Mucosa of descending colon (tissue), 3 donors: ENCODE measurements around the gene INPP4A. TPM values are rescaled to one million over a fixed set of nuclear protein-coding genes. Genes with fewer than 3 reads are reported as not detected.

Source experiments
- ATAC-seq: fragments of 200-7000 bp; cut with Tn5 transposase; one replicate; pipeline ENCODE4 v1.9.1; 2020; ENCODE audit warnings: mild to moderate bottlenecking, moderate library complexity
- DNase-seq, 3 donors: peaks; one replicate each; pipeline ENCODE4 v3.0.0-alpha.2; 2020
- H3K36me3 ChIP-seq: fragments of 200-600 bp; one replicate; pipeline ENCODE4 v1.8.0; 2021; ENCODE audit warnings: low read depth, mild to moderate bottlenecking
- H3K4me1 ChIP-seq: fragments of 200-600 bp; one replicate; pipeline ENCODE4 v1.8.0; 2021; ENCODE audit warnings: low read depth, mild to moderate bottlenecking
- H3K4me3 ChIP-seq: fragments of 200-600 bp; one replicate; pipeline ENCODE4 v1.8.0; 2021; ENCODE audit warnings: mild to moderate bottlenecking
- H3K9me3 ChIP-seq: fragments of 200-600 bp; one replicate; pipeline ENCODE4 v1.8.0; 2021; ENCODE audit warnings: mild to moderate bottlenecking
- intact Hi-C, 2 donors: fragments of 100-400 bp; cut with DNase I in 1 of 2; cut with micrococcal nuclease in 1 of 2; formaldehyde crosslinking; loops; one replicate each; pipeline versions ENCODE4 v1.11.0 to v1.11.1; 2022; cut with DNase I, micrococcal nuclease
- total RNA-seq, 3 donors: library from RNA; stranded (reverse); fragmentation: NEBNext Ultra II Directional in 2 of 3; extraction: Animal tissue kit (Norgen Biotek cat#: 25700) in 2 of 3; gene quantifications; one replicate each; pipeline versions ENCODE4 v1.2.1 to v1.2.4, GENCODE V29; 2021 to 2023
- TF ChIP-seq, protein P1 (sequence below): fragments of 200-600 bp; IDR thresholded peaks from one replicate; pipeline ENCODE4 v1.8.0; 2022; ENCODE audit warnings: antibody characterized with exemption, mild to moderate bottlenecking
- donor health status: DM: no; HTN: no; CAD: no; lungs with moderate emphysema.
- donor health status: DM: no; HTN: no; CAD: no.
- donor health status: DM: no; HTN: yes; CAD: no.

INPP4A gene
- total RNA-seq, 3 donors from 2014 or later = 18.2 to 39.8 (median 19.1) TPM

DNA sequence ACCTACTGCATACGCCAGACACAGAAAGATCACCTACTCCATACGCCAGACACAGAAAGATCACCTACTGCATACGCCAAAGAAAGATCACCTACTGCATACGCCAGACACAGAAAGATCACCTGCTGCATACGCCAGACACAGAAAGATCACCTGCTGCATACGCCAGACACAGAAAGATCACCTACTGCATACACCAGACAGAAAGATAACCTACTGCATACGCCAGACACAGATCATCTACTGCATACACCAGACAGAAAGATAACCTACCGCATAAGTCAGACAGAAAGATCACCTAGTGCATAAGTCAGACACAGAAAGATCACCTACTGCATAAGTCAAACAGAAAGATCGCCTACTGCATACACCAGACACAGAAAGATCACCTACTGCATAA is 137.9 kb downstream of the INPP4A start:
- no peaks in the 10 kb centered on the region for H3K36me3 ChIP-seq
- DNase-seq = no peak

GRCh38 chr2:98583276-98583675 is 138.6 kb downstream of the INPP4A start:
- intact Hi-C loops = no loop called here
- TF ChIP-seq, protein P1, sequence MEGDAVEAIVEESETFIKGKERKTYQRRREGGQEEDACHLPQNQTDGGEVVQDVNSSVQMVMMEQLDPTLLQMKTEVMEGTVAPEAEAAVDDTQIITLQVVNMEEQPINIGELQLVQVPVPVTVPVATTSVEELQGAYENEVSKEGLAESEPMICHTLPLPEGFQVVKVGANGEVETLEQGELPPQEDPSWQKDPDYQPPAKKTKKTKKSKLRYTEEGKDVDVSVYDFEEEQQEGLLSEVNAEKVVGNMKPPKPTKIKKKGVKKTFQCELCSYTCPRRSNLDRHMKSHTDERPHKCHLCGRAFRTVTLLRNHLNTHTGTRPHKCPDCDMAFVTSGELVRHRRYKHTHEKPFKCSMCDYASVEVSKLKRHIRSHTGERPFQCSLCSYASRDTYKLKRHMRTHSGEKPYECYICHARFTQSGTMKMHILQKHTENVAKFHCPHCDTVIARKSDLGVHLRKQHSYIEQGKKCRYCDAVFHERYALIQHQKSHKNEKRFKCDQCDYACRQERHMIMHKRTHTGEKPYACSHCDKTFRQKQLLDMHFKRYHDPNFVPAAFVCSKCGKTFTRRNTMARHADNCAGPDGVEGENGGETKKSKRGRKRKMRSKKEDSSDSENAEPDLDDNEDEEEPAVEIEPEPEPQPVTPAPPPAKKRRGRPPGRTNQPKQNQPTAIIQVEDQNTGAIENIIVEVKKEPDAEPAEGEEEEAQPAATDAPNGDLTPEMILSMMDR = no peak
- Histone ChIP-seq H3K9me3 (no peaks in the 10 kb centered on the region), H3K36me3 (no peaks in the 10 kb centered on the region), H3K4me3 (no peak overlapping the region), H3K4me1 (peaks cover 9% of the 10 kb centered on the region)
- DNase-seq (peak in 1 of 3 donors; percentile 12), ATAC-seq (no peak)

More for the DNA sequence above, 137.9 kb downstream of the INPP4A start:
- Histone ChIP-seq H3K9me3 (no peaks in the 10 kb centered on the region), H3K4me3 (no peak overlapping the region), H3K4me1 (peaks cover 9% of the 10 kb centered on the region)
- no peak for ATAC-seq
- intact Hi-C loops = no loop called here
- TF ChIP-seq, protein P1 = no peak

DNA sequence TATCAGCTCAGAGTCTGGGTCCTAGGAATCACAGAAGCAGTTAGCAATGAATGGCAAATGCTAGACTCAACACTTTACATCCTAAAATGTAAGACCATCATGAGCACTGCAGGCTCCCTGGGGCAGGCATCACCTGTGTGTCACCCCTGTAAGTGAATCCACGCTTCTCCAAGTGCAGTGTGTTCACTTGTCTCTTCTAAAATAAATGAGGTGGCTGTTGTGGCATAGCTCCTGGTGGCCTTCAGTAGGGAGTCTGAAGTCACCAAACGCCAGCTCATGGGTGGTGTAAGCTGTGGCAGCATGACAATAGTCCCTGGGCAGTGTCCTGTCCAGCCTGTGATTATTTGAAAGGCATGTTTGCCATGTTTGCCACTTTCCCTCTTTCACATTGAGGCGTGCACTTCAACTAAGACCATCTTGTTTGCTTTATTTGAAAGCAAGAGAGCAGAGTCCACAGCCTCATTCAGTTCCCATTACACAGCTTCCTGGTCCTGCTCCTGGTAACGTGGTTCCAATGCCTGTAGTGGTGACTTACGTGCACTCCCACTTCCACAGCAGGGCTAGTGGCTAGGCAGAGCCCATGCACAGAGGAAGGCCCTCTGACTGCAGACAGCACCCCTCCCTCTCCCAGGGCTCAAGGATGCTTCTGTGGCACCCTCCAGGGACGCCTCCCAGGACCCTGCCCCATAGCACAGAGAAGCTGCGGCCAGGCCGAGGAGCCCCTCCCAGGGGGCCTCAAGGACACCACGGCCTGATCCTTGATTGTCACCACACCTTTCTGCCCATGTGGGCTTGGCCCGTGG is 139.4 kb downstream of the INPP4A start:
- TF ChIP-seq, protein P1 = no peak
- Histone ChIP-seq H3K4me3 (no peak overlapping the region), H3K9me3 (no peaks in the 10 kb centered on the region), H3K36me3 (no peaks in the 10 kb centered on the region), H3K4me1 (peaks cover 9% of the 10 kb centered on the region)
- DNase-seq (peak in 2 of 3 donors; percentile 44 to 55), ATAC-seq (peak; percentile 98)
- intact Hi-C loops = no loop called here

- Histone ChIP-seq H3K9me3 (no peaks in the 10 kb centered on the region), H3K4me1 (peaks cover 9% of the 10 kb centered on the region), H3K36me3 (no peaks in the 10 kb centered on the region), H3K4me3 (no peak overlapping the region)
- peak in 1 of 3 donors; percentile 16 for DNase-seq
- TF ChIP-seq, protein P1 = no peak
- intact Hi-C loops = no loop called here
- no peak for ATAC-seq
Observed at GRCh38 chr2:98585386-98585785, 140.7 kb downstream of the INPP4A start.

GRCh38 chr2:98586551-98587140 is 142.0 kb downstream of the INPP4A start:
- Histone ChIP-seq H3K4me3 (no peak overlapping the region), H3K9me3 (no peaks in the 10 kb centered on the region), H3K4me1 (peaks cover 9% of the 10 kb centered on the region), H3K36me3 (no peaks in the 10 kb centered on the region)
- intact Hi-C loops = no loop called here
- ATAC-seq = no peak
- DNase-seq = no peak
- TF ChIP-seq, protein P1 = no peak
